ENCODE data around the gene GNG4. TPM values are rescaled to one million over a fixed set of nuclear protein-coding genes. Genes with fewer than 3 reads are reported as not detected.

Gene GNG4
- total and polyA plus RNA-seq, 7 donors = 0.04 to 0.41 (median 0.05) TPM; not detected in 4

DNA sequence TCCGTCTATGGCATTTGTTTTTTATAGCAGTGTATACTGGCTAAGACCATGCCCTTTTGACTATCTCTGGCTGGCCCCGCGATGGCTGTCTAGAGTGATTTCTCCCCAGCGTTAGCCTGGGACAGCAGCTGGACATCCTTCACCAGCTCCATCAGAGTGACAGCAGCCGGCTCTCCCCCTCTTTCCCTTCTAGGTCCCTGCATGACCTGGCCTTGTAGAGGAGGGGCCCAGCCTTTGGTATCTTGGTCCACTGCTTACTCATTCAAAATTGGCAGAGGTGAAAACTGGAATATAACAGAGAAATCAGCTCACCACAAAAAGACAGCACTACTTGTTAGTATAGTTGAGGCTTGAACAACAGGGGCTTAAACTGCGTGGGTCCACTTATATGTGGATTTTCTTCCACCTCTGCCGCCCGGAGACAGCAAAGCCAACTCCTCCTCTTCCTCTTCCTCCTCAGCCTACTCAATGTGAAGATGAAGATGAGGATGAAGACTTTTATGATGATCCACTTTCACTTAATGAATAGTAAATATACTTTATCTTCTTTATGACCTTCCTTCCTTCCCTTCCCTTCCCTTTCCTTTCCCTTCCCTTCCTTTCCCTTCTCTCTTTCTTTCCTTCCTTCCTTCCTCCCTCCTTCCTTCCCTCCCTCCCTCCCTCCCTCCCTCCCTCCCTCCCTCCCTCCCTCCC lies 116.0 kb downstream of the GNG4 start:
- intact Hi-C loops (cut with DNase I) = no loop called here
- 70 to 80% (median 72%) methylated on average over 8 of the region's 8 CpGs for WGBS, 3 donors
- Histone ChIP-seq H3K4me3 (no peak overlapping the region), H3K9me3 (peaks cover 4% of the 10 kb centered on the region), H3K27me3 (ENCODE audit: insufficient read depth in 3 of 3, low read length in 2 of 3) (no peaks in the 10 kb centered on the region), H3K27ac (no peak overlapping the region), H3K36me3 (ENCODE audit: insufficient read depth in 1 of 2, low read depth in 1 of 2) (no peaks in the 10 kb centered on the region), H3K4me1 (no peaks in the 10 kb centered on the region)
- TF ChIP-seq, protein P1, sequence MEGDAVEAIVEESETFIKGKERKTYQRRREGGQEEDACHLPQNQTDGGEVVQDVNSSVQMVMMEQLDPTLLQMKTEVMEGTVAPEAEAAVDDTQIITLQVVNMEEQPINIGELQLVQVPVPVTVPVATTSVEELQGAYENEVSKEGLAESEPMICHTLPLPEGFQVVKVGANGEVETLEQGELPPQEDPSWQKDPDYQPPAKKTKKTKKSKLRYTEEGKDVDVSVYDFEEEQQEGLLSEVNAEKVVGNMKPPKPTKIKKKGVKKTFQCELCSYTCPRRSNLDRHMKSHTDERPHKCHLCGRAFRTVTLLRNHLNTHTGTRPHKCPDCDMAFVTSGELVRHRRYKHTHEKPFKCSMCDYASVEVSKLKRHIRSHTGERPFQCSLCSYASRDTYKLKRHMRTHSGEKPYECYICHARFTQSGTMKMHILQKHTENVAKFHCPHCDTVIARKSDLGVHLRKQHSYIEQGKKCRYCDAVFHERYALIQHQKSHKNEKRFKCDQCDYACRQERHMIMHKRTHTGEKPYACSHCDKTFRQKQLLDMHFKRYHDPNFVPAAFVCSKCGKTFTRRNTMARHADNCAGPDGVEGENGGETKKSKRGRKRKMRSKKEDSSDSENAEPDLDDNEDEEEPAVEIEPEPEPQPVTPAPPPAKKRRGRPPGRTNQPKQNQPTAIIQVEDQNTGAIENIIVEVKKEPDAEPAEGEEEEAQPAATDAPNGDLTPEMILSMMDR (IDR thresholded peaks at IDR 0.05) = no peak
- DNase-seq (no peak), ATAC-seq (no peak)

DNA sequence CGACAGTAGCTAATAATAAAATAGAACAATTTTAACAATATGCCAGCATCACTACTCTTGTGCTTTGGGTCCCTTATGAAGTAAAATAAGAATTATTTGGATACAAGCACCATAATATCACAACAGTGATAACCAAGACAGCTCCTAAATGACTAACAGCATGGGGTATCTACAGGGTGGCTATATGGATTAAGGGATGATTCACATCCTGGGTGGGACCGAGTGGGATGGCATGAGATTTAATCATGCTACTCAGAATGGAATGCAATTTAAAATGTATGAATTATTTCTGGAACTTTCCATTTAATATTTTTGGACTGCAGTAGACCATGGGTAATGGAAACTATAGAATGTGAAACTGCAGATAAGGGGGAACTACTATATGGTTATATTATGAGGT lies 117.2 kb downstream of the GNG4 start:
- intact Hi-C loops (cut with DNase I) = no loop called here
- peaks cover 4% of the 10 kb centered on the region for H3K9me3 ChIP-seq
- TF ChIP-seq, protein P1 (IDR thresholded peaks at IDR 0.05) = no peak
- no peak overlapping the region for H3K4me3 ChIP-seq
- no peaks in the 10 kb centered on the region for H3K36me3 ChIP-seq (ENCODE audit: insufficient read depth in 1 of 2, low read depth in 1 of 2)
- no peaks in the 10 kb centered on the region for H3K4me1 ChIP-seq
- H3K27ac ChIP-seq = no peak overlapping the region
- no peaks in the 10 kb centered on the region for H3K27me3 ChIP-seq (ENCODE audit: insufficient read depth in 3 of 3, low read length in 2 of 3)
- 66 to 69% (median 69%) methylated on average over 2 of the region's 2 CpGs for WGBS, 3 donors
- DNase-seq = no peak
- ATAC-seq = no peak

DNA sequence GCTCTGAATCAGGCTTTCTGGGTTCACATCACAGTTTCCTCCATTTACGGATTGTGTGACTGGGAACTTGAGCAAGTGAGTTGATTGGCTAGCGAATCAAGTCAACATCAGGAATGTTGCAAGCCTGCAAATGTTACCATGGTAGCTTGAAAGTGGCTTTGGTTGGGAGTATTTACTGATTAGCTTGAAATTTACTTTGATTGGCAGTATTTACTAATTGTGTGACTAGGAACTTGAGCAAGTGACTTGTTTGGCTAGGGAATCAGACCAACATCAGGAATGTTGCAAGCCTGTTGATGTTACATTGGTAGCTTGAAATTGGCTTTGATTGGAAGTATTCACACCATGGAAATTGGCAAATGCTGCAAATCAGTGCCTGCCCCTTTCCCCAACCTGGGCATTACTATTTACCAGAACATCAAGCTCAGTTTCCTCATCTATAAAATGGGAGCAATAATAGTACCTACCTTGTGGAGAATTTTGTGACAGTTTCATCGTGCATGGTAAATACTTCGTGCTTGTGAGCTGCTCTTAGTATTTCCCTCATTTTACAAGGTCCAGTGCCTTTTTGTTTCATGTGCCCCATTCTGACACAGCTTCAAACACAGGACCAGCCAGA lies 122.3 kb downstream of the GNG4 start:
- ATAC-seq = no peak
- H3K36me3 ChIP-seq (ENCODE audit: insufficient read depth in 1 of 2, low read depth in 1 of 2) = no peaks in the 10 kb centered on the region
- TF ChIP-seq, protein P1 (IDR thresholded peaks at IDR 0.05) = no peak
- 79 to 86% (median 80%) methylated on average over 4 of the region's 4 CpGs for WGBS, 3 donors
- DNase-seq = no peak
- intact Hi-C loops (cut with DNase I) = no loop called here
- H3K4me1 ChIP-seq = no peaks in the 10 kb centered on the region
- no peak overlapping the region for H3K4me3 ChIP-seq
- peaks cover 4% of the 10 kb centered on the region for H3K9me3 ChIP-seq
- H3K27ac ChIP-seq = no peak overlapping the region
- no peaks in the 10 kb centered on the region for H3K27me3 ChIP-seq (ENCODE audit: insufficient read depth in 3 of 3, low read length in 2 of 3)

DNA sequence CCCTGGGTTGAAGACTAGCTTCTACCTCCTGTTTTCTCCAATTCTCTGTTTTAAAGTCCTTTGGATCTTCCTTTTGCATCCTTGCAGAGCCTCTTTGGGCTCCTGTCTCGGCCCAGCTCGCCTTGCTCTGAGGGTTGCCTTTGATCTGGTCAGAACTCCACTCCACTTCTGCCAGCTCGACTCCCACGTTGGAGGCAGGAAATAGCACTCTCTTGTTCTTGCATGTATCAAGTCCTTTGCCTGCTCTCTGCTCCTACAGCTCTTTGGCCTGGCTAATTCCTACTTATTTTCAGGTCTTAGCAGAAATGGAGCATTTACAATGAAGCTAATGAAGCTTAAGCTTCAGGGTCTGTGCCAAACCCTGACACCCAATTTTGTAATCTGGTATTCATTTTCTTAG lies 124.3 kb downstream of the GNG4 start:
- no peaks in the 10 kb centered on the region for H3K4me1 ChIP-seq
- no peaks in the 10 kb centered on the region for H3K9me3 ChIP-seq
- ATAC-seq (no peak), DNase-seq (no peak)
- H3K36me3 ChIP-seq (ENCODE audit: insufficient read depth in 1 of 2, low read depth in 1 of 2) = no peaks in the 10 kb centered on the region
- WGBS, 3 donors = 34 to 45% (median 42%) methylated on average over 4 of the region's 4 CpGs
- H3K27me3 ChIP-seq (ENCODE audit: insufficient read depth in 3 of 3, low read length in 2 of 3) = no peaks in the 10 kb centered on the region
- no peak overlapping the region for H3K4me3 ChIP-seq
- TF ChIP-seq, protein P1 (IDR thresholded peaks at IDR 0.05) = no peak
- intact Hi-C loops (cut with DNase I) = no loop called here
- H3K27ac ChIP-seq = no peak overlapping the region

All from psoas muscle (tissue), 8 donors.